Thoracic aorta (tissue), 2 donors: Measurements from ENCODE around the gene SORL1. TPM values are rescaled to one million over a fixed set of nuclear protein-coding genes. Genes with fewer than 3 reads are reported as not detected.

Experiments
- ATAC-seq: fragments of 150-250 bp; one replicate; pipeline ENCODE4 v1.8.0; 2017; ENCODE audit warnings: low read depth; ENCODE audit not compliant: insufficient number of reproducible peaks, low FRiP score
- DNase-seq: peaks from one replicate; pipeline ENCODE4 v3.0.0-alpha.2; 2020; ENCODE audit warnings: low spot score
- H3K27ac ChIP-seq, 2 donors: fragments of 200-600 bp; sonication (generic); 1 replicate in 1 of 2; 2 replicates in 1 of 2; pipeline ENCODE4 v1.5.1; 2016; ENCODE audit warnings: mild to moderate bottlenecking in 2 of 2, moderate library complexity in 2 of 2
- H3K27me3 ChIP-seq: fragments of 200-600 bp; sonication (generic); replicated peaks from 2 replicates; pipeline ENCODE4 v1.6.0; 2016; ENCODE audit warnings: mild to moderate bottlenecking; ENCODE audit not compliant: insufficient read depth
- H3K36me3 ChIP-seq: fragments of 200-600 bp; sonication (generic); one replicate; pipeline ENCODE4 v1.5.1; 2016
- H3K4me1 ChIP-seq, 2 donors: fragments of 200-600 bp; sonication (generic); 1 replicate in 1 of 2; 2 replicates in 1 of 2; pipeline versions ENCODE4 v1.5.1 to v1.6.0; 2016; ENCODE audit warnings: low read depth in 2 of 2, mild to moderate bottlenecking in 1 of 2; ENCODE audit not compliant: control insufficient read depth in 1 of 2
- H3K4me3 ChIP-seq: fragments of 200-600 bp; sonication (generic); 2 replicates; pipeline ENCODE4 v1.5.1; 2016; ENCODE audit warnings: mild to moderate bottlenecking
- H3K9me3 ChIP-seq: fragments of 200-600 bp; sonication (generic); 2 replicates; pipeline ENCODE4 v1.5.1; 2016
- CTCF ChIP-seq: fragments of 200-600 bp; sonication (generic); IDR thresholded peaks from one replicate; pipeline ENCODE4 v1.5.1; 2019; ENCODE audit warnings: antibody characterized with exemption
- total RNA-seq, 2 donors: library from RNA; depleted of rRNA; stranded (reverse); fragments of >200 nt; gene quantifications; one replicate each; pipeline versions ENCODE4 v1.1.0 to v1.2.3, GENCODE V29; 2016

Gene SORL1
- total RNA-seq, 2 donors from 2014 or later, result 26.9 to 33.0 TPM

DNA sequence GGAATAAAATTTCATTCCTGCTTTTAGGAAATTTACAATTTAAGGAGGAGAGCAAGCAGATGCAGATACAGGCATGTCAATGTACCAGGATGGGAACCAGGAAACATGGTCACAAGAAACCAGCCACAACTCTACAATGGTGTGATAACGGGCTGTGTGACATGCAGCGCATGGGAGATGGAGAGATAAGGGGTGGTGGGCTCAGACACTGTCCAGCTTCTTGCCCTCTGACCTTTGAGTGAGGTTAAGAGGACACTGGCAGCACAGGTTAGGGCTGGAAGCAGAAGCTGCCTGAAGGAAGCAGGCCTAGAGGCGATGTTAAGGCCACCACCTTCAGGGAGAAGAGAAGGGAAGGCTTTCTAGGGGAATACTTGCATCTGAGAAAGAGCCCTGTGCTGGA, 3.0 kb downstream of the SORL1 start:
- H3K27ac ChIP-seq, result no peak overlapping the region
- peaks cover 4 to 20% of the 10 kb centered on the region in 2 donors for H3K4me1 ChIP-seq
- ATAC-seq, result no peak
- H3K36me3 ChIP-seq, result no peaks in the 10 kb centered on the region
- no peak for TF ChIP-seq CTCF
- no peaks in the 10 kb centered on the region for H3K9me3 ChIP-seq
- H3K4me3 ChIP-seq, result no peak overlapping the region
- DNase-seq, result no peak
- no peaks in the 10 kb centered on the region for H3K27me3 ChIP-seq

GRCh38 chr11:121456151-121456550, 4.0 kb downstream of the SORL1 start:
- Histone ChIP-seq H3K4me3 (no peak overlapping the region), H3K27me3 (no peaks in the 10 kb centered on the region), H3K4me1 (peaks cover 4 to 14% of the 10 kb centered on the region in 2 donors), H3K9me3 (no peaks in the 10 kb centered on the region), H3K27ac (no peak overlapping the region), H3K36me3 (no peaks in the 10 kb centered on the region)
- no peak for ATAC-seq
- no peak for DNase-seq
- TF ChIP-seq CTCF, result no peak

DNA sequence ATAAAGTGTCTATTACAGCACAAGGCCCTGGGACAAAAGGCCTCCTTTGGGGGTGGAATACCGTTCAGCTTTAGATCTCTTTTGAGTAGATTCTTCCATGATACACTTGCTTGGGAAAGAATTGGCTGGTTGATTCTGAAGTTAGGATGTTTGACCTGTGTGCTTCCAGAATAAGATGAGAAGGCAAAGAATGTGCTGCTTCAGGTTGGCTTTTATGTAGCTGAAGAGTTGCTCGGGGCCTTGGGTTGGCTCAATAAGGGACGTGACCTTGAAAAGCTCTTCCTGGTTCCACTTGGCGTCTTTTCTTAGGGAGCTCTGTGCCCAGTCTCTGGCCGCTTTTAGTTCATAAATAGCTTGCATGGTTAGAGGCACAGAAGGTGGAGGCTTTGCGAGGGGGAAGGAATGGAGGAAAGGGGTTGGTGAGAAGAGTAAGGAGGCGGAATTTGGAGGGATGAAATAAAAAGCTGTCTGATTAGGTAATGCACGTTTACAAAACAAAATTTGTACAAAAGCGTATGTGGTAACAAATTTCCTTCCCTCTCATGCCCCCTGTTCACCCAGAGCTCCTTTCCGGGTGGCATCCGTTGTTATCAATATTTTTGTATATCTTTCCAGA, 4.8 kb downstream of the SORL1 start:
- ATAC-seq, result no peak
- no peak for TF ChIP-seq CTCF
- Histone ChIP-seq H3K36me3 (no peaks in the 10 kb centered on the region), H3K4me3 (no peak overlapping the region), H3K27ac (no peak overlapping the region), H3K4me1 (peaks cover 4 to 8% of the 10 kb centered on the region in 2 donors), H3K27me3 (no peaks in the 10 kb centered on the region), H3K9me3 (no peaks in the 10 kb centered on the region)
- no peak for DNase-seq

DNA sequence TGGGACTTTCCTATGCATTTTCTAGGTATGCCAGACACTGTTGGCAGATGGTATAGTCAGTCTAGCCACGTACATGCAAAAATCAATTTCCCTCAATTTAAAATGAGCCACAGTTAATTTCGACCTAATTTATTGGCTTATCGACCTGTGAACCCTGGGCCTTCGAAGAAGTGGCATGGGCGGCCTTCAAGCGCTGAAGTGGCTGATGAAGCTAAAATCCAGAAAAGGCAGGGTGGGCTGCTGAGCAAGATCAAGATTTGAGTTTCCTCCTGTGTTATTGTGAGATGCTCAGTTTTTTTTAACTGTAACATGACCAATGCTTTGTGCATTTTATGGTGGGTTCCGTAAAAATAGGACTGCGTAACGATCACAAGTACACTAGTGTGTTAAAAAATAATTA, 6.4 kb downstream of the SORL1 start:
- H3K36me3 ChIP-seq, result no peaks in the 10 kb centered on the region
- no peaks in the 10 kb centered on the region for H3K9me3 ChIP-seq
- DNase-seq (no peak), ATAC-seq (no peak)
- H3K27ac ChIP-seq, result no peak overlapping the region
- H3K27me3 ChIP-seq, result no peaks in the 10 kb centered on the region
- peaks cover 0 to 4% of the 10 kb centered on the region in 2 donors for H3K4me1 ChIP-seq
- no peak overlapping the region for H3K4me3 ChIP-seq
- TF ChIP-seq CTCF, result no peak

GRCh38 chr11:121459413-121460017, 7.4 kb downstream of the SORL1 start:
- H3K4me3 ChIP-seq, result no peak overlapping the region
- H3K4me1 ChIP-seq, result peaks cover 7 to 14% of the 10 kb centered on the region in 2 donors
- ATAC-seq (no peak), DNase-seq (no peak)
- H3K9me3 ChIP-seq, result no peaks in the 10 kb centered on the region
- H3K27ac ChIP-seq, result no peak overlapping the region
- no peak for TF ChIP-seq CTCF
- H3K36me3 ChIP-seq, result no peaks in the 10 kb centered on the region
- no peaks in the 10 kb centered on the region for H3K27me3 ChIP-seq
